ENCODE data around the gene ANTXRL.
"Not testable (repeated sequence)": the region's sequence is repeated elsewhere in the genome, so short reads cannot be mapped to it uniquely, and the experiment has no call there.

ANTXRL gene

GRCh38 chr10:46318799-46319198, 32.0 kb downstream of the ANTXRL start:
- Histone ChIP-seq H3K9ac (ENCODE audit: low read depth, low read length) (no peak overlapping the region), H3K4me2 (ENCODE audit: low read length) (no peak overlapping the region), H3K4me3 (ENCODE audit: low read length) (no peak overlapping the region), H3K27me3 (ENCODE audit: control insufficient read depth, insufficient read depth, low read length) (peaks cover 50% of the 10 kb centered on the region), H3K36me3 (ENCODE audit: insufficient read depth, low read length) (no peaks in the 10 kb centered on the region), H3K9me3 (replicated peaks; ENCODE audit: low read length) (no peaks in the 10 kb centered on the region), H3K4me1 (ENCODE audit: control insufficient read depth, insufficient read depth, low read length) (no peaks in the 10 kb centered on the region)

DNA sequence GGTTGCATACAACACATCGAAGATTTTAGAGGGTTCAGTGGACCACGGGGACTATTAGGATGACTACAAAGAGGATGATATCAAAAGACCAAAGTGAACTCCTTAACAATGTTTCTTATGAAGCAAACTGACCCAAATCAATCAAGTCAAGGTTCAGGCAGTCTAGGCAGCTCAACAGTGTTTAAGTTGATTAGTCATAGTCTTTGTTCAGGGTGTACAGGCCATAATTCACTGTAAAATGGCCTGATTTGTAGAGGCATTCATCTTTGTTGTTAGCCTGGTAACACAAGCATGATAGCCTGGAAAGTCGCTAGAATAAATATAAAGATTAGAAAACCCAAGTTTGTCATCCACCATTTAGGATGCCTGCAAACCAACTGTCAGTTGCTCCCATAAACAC, 32.6 kb downstream of the ANTXRL start:
- Histone ChIP-seq H3K9ac (ENCODE audit: low read depth, low read length) (no peak overlapping the region), H3K27me3 (ENCODE audit: control insufficient read depth, insufficient read depth, low read length) (peaks cover 54% of the 10 kb centered on the region), H3K4me3 (ENCODE audit: low read length) (no peak overlapping the region), H3K4me2 (ENCODE audit: low read length) (no peak overlapping the region), H3K9me3 (replicated peaks; ENCODE audit: low read length) (no peaks in the 10 kb centered on the region), H3K4me1 (ENCODE audit: control insufficient read depth, insufficient read depth, low read length) (no peaks in the 10 kb centered on the region), H3K36me3 (ENCODE audit: insufficient read depth, low read length) (no peaks in the 10 kb centered on the region)

DNA sequence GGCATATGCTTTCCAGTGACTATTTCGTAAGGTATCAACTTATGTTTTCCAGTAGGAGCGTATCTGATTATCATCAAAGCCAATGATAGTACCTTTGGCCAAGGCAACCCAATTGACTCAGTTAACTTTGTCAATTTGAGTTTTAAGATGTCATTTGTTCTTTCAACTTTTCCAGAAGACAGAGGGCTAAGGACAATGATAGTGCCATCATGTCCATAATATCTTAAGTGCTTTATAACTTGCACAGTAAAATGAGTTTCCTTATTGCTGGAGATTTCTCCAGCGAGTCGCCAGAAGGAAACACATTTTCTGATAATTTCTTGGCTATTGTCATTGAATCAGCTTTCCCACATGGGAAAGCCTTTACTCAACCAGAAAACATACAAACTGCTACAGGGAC, 35.0 kb downstream of the ANTXRL start:
- Histone ChIP-seq H3K4me1 (ENCODE audit: control insufficient read depth, insufficient read depth, low read length) (no peaks in the 10 kb centered on the region), H3K27me3 (ENCODE audit: control insufficient read depth, insufficient read depth, low read length) (peaks cover 49% of the 10 kb centered on the region), H3K4me2 (ENCODE audit: low read length) (no peak overlapping the region)

GRCh38 chr10:46323176-46323575, 36.4 kb downstream of the ANTXRL start:
- Histone ChIP-seq H3K36me3 (ENCODE audit: insufficient read depth, low read length) (no peaks in the 10 kb centered on the region), H3K4me3 (ENCODE audit: low read length) (no peak overlapping the region), H3K9me3 (replicated peaks; ENCODE audit: low read length) (no peaks in the 10 kb centered on the region), H3K4me1 (ENCODE audit: control insufficient read depth, insufficient read depth, low read length) (no peaks in the 10 kb centered on the region), H3K9ac (ENCODE audit: low read depth, low read length) (no peak overlapping the region), H3K4me2 (ENCODE audit: low read length) (no peak overlapping the region), H3K27me3 (ENCODE audit: control insufficient read depth, insufficient read depth, low read length) (peaks cover 40% of the 10 kb centered on the region)

More for the DNA sequence above, 35.0 kb downstream of the ANTXRL start:
- Histone ChIP-seq H3K9ac (ENCODE audit: low read depth, low read length) (no peak overlapping the region), H3K4me3 (ENCODE audit: low read length) (no peak overlapping the region), H3K36me3 (ENCODE audit: insufficient read depth, low read length) (no peaks in the 10 kb centered on the region), H3K9me3 (replicated peaks; ENCODE audit: low read length) (no peaks in the 10 kb centered on the region)

DNA sequence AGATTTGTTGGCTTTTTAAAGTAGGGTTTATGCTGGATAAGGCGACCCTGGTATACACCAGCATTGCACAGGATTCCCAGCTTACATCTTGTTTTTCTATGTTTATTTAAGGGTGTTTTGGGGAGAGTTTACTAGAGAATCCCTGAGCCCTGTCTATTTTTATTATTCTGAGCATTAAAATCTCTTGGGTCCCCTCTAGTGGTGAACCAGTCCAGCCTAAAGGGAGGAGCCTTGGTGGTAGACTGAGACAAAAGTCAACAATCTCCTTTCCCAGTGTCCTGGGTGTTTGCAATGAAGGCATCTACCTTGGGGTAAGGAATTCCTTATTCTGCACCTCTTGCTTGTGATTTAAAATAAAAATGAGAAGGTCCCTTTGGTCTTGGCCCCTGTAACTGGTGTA, 38.2 kb downstream of the ANTXRL start:
- Histone ChIP-seq H3K27me3 (ENCODE audit: control insufficient read depth, insufficient read depth, low read length) (peaks cover 28% of the 10 kb centered on the region), H3K4me2 (ENCODE audit: low read length) (no peak overlapping the region), H3K4me1 (ENCODE audit: control insufficient read depth, insufficient read depth, low read length) (no peaks in the 10 kb centered on the region), H3K9ac (ENCODE audit: low read depth, low read length) (no peak overlapping the region), H3K36me3 (ENCODE audit: insufficient read depth, low read length) (no peaks in the 10 kb centered on the region), H3K4me3 (ENCODE audit: low read length) (no peak overlapping the region), H3K9me3 (replicated peaks; ENCODE audit: low read length) (no peaks in the 10 kb centered on the region)

DNA sequence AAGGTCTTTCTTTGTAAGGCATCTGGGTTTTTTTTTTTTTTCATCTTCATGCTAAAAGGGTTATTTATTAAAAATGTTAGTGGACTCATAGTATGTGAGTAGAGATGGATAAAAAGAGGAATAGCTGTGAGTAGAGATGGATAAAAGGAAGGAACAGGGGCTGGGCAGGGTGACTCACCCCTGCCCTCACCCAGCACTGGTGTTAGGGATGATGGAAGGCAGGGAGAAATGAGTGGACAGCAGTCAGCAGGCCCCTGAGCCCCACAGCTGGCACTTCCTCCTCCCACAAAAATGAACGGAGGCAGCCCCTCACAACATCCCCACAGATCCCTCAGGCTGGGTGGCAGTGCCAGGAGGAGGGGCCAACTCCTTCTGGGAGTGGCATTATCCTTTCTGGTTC, 39.3 kb downstream of the ANTXRL start:
- Histone ChIP-seq H3K27me3 (ENCODE audit: control insufficient read depth, insufficient read depth, low read length) (peaks cover 26% of the 10 kb centered on the region), H3K4me1 (ENCODE audit: control insufficient read depth, insufficient read depth, low read length) (no peaks in the 10 kb centered on the region), H3K4me2 (ENCODE audit: low read length) (no peak overlapping the region), H3K4me3 (ENCODE audit: low read length) (no peak overlapping the region), H3K36me3 (ENCODE audit: insufficient read depth, low read length) (no peaks in the 10 kb centered on the region), H3K9me3 (replicated peaks; ENCODE audit: low read length) (no peaks in the 10 kb centered on the region), H3K9ac (ENCODE audit: low read depth, low read length) (no peak overlapping the region)

DNA sequence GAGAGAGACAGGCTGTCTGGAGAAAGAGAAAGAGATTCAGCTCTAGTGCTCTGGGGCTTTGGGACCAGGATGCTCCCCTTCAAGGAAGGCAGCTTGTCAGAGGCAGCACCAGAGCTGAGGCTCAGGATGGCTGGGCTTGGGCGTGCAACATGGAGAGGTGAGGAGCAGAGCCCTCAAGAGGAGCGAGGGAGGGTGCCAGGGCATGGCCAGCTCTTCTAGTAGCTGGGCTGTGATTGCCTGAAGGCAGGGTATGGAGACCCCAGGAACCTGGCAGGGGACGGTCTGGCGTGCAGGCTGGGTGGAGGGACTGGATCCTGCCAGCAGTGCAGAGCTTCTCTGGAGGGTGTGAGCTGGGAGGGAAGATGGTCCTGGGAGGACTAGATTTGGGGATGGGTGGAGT, 40.2 kb downstream of the ANTXRL start:
- Histone ChIP-seq H3K9ac (ENCODE audit: low read depth, low read length) (no peak overlapping the region), H3K36me3 (ENCODE audit: insufficient read depth, low read length) (no peaks in the 10 kb centered on the region), H3K9me3 (replicated peaks; ENCODE audit: low read length) (no peaks in the 10 kb centered on the region), H3K27me3 (ENCODE audit: control insufficient read depth, insufficient read depth, low read length) (peaks cover 22% of the 10 kb centered on the region), H3K4me3 (ENCODE audit: low read length) (no peak overlapping the region), H3K4me2 (ENCODE audit: low read length) (no peak overlapping the region), H3K4me1 (ENCODE audit: control insufficient read depth, insufficient read depth, low read length) (no peaks in the 10 kb centered on the region)

GRCh38 chr10:46327685-46328084, 40.9 kb downstream of the ANTXRL start:
- Histone ChIP-seq H3K9ac (ENCODE audit: low read depth, low read length) (no peak overlapping the region), H3K4me3 (ENCODE audit: low read length) (no peak overlapping the region), H3K36me3 (ENCODE audit: insufficient read depth, low read length) (no peaks in the 10 kb centered on the region), H3K4me1 (ENCODE audit: control insufficient read depth, insufficient read depth, low read length) (no peaks in the 10 kb centered on the region), H3K27me3 (ENCODE audit: control insufficient read depth, insufficient read depth, low read length) (peaks cover 23% of the 10 kb centered on the region), H3K4me2 (ENCODE audit: low read length) (no peak overlapping the region), H3K9me3 (replicated peaks; ENCODE audit: low read length) (no peaks in the 10 kb centered on the region)

GRCh38 chr10:46328853-46329689, 42.3 kb downstream of the ANTXRL start:
- Histone ChIP-seq H3K9me3 (replicated peaks; ENCODE audit: low read length) (no peaks in the 10 kb centered on the region), H3K36me3 (ENCODE audit: insufficient read depth, low read length) (no peaks in the 10 kb centered on the region), H3K4me3 (ENCODE audit: low read length) (no peak overlapping the region), H3K27me3 (ENCODE audit: control insufficient read depth, insufficient read depth, low read length) (peaks cover 10% of the 10 kb centered on the region), H3K4me2 (ENCODE audit: low read length) (no peak overlapping the region), H3K4me1 (ENCODE audit: control insufficient read depth, insufficient read depth, low read length) (no peaks in the 10 kb centered on the region), H3K9ac (ENCODE audit: low read depth, low read length) (no peak overlapping the region)

DNA sequence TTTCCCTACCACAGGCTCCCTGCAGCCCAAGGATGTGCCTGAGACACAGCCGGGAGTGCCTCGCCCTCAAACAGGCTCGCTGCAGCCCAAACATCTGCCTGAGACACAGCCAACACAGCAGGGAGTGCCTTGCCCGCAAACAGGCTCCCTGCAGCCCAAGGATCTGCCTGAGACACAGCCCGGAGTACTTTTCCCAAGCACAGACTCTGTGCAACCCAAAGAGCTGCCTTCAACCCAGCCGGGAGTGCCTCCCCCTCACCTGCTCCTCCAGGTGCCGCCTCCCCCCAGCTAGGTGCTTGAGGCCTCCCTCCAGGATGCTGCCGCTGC, 42.9 kb downstream of the ANTXRL start:
- Histone ChIP-seq H3K9me3 (replicated peaks; ENCODE audit: low read length) (no peaks in the 10 kb centered on the region), H3K9ac (ENCODE audit: low read depth, low read length) (no peak overlapping the region), H3K4me3 (ENCODE audit: low read length) (no peak overlapping the region), H3K4me1 (ENCODE audit: control insufficient read depth, insufficient read depth, low read length) (no peaks in the 10 kb centered on the region), H3K36me3 (ENCODE audit: insufficient read depth, low read length) (no peaks in the 10 kb centered on the region), H3K4me2 (ENCODE audit: low read length) (no peak overlapping the region), H3K27me3 (ENCODE audit: control insufficient read depth, insufficient read depth, low read length) (peaks cover 9% of the 10 kb centered on the region)

GRCh38 chr10:46330894-46331293, 44.1 kb downstream of the ANTXRL start:
- Histone ChIP-seq H3K4me3 (ENCODE audit: low read length) (no peak overlapping the region), H3K27me3 (ENCODE audit: control insufficient read depth, insufficient read depth, low read length) (peaks cover 9% of the 10 kb centered on the region), H3K4me1 (ENCODE audit: control insufficient read depth, insufficient read depth, low read length) (no peaks in the 10 kb centered on the region), H3K9me3 (replicated peaks; ENCODE audit: low read length) (no peaks in the 10 kb centered on the region), H3K4me2 (ENCODE audit: low read length) (no peak overlapping the region), H3K9ac (ENCODE audit: low read depth, low read length) (no peak overlapping the region), H3K36me3 (ENCODE audit: insufficient read depth, low read length) (no peaks in the 10 kb centered on the region)

- H3K36me3 ChIP-seq (ENCODE audit: insufficient read depth, low read length); H3K4me2 ChIP-seq (ENCODE audit: low read length); H3K9me3 ChIP-seq (replicated peaks; ENCODE audit: low read length); H3K9ac ChIP-seq (ENCODE audit: low read depth, low read length); H3K27me3 ChIP-seq (ENCODE audit: control insufficient read depth, insufficient read depth, low read length); H3K4me3 ChIP-seq (ENCODE audit: low read length); H3K4me1 ChIP-seq (ENCODE audit: control insufficient read depth, insufficient read depth, low read length): not testable (repeated sequence)
These were observed 78.7 kb downstream of the ANTXRL start for GRCh38 chr10:46365484-46365883.

Measured in skeletal muscle satellite cell (primary cell).